Breast epithelium (tissue), 3 donors: ENCODE measurements around the gene TBR1.

Experiments
- POLR2AphosphoS5 ChIP-seq, 3 donors: sonication (generic); formaldehyde crosslinking; IDR thresholded peaks; one replicate each; pipeline ENCODE4 v1.6.1; 2017; ENCODE audit warnings: antibody characterized with exemption in 3 of 3
- TF ChIP-seq, protein P1 (sequence below), 3 donors: fragments of 450-650 bp; IDR thresholded peaks; one replicate each; pipeline ENCODE4 v1.5.1; 2016 to 2017; ENCODE audit warnings: antibody characterized with exemption in 3 of 3, mild to moderate bottlenecking in 3 of 3, moderate library complexity in 3 of 3

DNA sequence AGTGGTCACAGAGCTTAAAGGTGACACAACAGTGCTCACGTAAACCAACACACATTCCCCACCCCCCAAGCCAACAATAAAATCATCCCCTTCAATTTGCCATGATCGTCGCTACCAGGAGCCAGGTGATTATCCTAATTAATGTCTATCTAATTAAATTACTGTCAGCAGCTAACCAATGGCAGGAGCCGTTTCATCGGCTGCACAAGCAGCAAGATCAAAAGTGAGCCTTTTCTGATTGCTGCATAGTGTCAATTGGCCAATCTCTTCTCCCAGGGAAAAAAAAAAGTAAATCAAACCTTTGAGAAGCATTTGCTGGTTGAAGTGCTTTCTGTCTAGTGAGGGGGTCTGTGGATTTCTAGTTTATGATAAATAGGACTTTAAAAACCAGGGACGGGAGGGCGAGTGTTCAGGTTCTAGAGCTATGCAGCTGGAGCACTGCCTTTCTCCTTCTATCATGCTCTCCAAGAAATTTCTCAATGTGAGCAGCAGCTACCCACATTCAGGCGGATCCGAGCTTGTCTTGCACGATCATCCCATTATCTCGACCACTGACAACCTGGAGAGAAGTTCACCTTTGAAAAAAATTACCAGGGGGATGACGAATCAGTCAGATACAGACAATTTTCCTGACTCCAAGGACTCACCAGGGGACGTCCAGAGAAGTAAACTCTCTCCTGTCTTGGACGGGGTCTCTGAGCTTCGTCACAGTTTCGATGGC lies at the start of gene TBR1:
- TF ChIP-seq POLR2AphosphoS5 (IDR thresholded peaks at IDR 0.05): no peak
- TF ChIP-seq, protein P1, sequence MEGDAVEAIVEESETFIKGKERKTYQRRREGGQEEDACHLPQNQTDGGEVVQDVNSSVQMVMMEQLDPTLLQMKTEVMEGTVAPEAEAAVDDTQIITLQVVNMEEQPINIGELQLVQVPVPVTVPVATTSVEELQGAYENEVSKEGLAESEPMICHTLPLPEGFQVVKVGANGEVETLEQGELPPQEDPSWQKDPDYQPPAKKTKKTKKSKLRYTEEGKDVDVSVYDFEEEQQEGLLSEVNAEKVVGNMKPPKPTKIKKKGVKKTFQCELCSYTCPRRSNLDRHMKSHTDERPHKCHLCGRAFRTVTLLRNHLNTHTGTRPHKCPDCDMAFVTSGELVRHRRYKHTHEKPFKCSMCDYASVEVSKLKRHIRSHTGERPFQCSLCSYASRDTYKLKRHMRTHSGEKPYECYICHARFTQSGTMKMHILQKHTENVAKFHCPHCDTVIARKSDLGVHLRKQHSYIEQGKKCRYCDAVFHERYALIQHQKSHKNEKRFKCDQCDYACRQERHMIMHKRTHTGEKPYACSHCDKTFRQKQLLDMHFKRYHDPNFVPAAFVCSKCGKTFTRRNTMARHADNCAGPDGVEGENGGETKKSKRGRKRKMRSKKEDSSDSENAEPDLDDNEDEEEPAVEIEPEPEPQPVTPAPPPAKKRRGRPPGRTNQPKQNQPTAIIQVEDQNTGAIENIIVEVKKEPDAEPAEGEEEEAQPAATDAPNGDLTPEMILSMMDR (IDR thresholded peaks at IDR 0.05): no peak
